ENCODE data around the gene CCR5. TPM values are rescaled to one million over a fixed set of nuclear protein-coding genes. Genes with fewer than 3 reads are reported as not detected.

Gene CCR5
- total RNA-seq, 1 experiment from 2014 or later = not detected

- H3K4me3 ChIP-seq (ENCODE audit: low read length) = peak overlapping the region; percentile 41; the same call in 1 of the 2 replicates
- H3K9me2 ChIP-seq (replicated peaks; ENCODE audit: low read length) = no peaks in the 10 kb centered on the region
- H3K9ac ChIP-seq (ENCODE audit: low read length) = peak overlapping the region; percentile 79
- no peaks in the 10 kb centered on the region for H3K9me3 ChIP-seq (ENCODE audit: low read length)
- H3K79me2 ChIP-seq (ENCODE audit: low read length) = no peaks in the 10 kb centered on the region
- CTCF ChIA-PET = no interaction called here
- peak overlapping the region; percentile 95 for H3K27ac ChIP-seq (ENCODE audit: low read length)
- H3K4me1 ChIP-seq (ENCODE audit: insufficient read depth, low read length) = peaks cover 42% of the 10 kb centered on the region
- intact Hi-C loops (cut with micrococcal nuclease) = loop anchor here (2.0 to 5.0 kb wide), 2 partner anchors 17 to 287 kb away; partner anchors contain the start of gene ALS2CL
- DNase-seq (peak; percentile 66), ATAC-seq (peak; percentile 45)
- H4K20me1 ChIP-seq (ENCODE audit: low read length) = no peaks in the 10 kb centered on the region
- POLR2A ChIA-PET (ENCODE audit: unreplicated experiment) = no interaction called here
- no peaks in the 10 kb centered on the region for H3K27me3 ChIP-seq (ENCODE audit: low read length)
- BruUV-seq (replicated peaks) = no TSS peak
- H3F3A ChIP-seq (ENCODE audit: low read length, unreplicated experiment) = no peaks in the 10 kb centered on the region
- H2AFZ ChIP-seq (ENCODE audit: low read length) = peak overlapping the region; percentile 63
- H3K36me3 ChIP-seq (ENCODE audit: low read depth, low read length) = no peaks in the 10 kb centered on the region
- TF ChIP-seq CTCF (conservative IDR thresholded peaks at IDR 0.05; ENCODE audit: low read depth, low read length) (no peak), EZH2 (IDR thresholded peaks at IDR 0.05; ENCODE audit: low read length, unreplicated experiment) (no peak), EZH2phosphoT487 (IDR thresholded peaks at IDR 0.05; ENCODE audit: borderline replicate concordance, low read length) (no peak)
- peak overlapping the region; percentile 86 for H3K4me2 ChIP-seq (ENCODE audit: low read length)
Measured at GRCh38 chr3:46405301-46406019, 34.7 kb downstream of the CCR5 start.

GRCh38 chr3:46406443-46406787, 35.7 kb downstream of the CCR5 start:
- DNase-seq = no peak
- ChIA-PET CTCF (interaction anchor here (1.3 kb wide), 1 partner anchor 191 kb away, joined by 4 read pairs; no protein-coding TSS in a partner anchor), POLR2A (ENCODE audit: unreplicated experiment) (no interaction called here)
- BruUV-seq (replicated peaks) = no TSS peak
- H3K4me1 ChIP-seq (ENCODE audit: insufficient read depth, low read length) = peaks cover 41% of the 10 kb centered on the region
- no peak for ATAC-seq
- H4K20me1 ChIP-seq (ENCODE audit: low read length) = no peaks in the 10 kb centered on the region
- H3K79me2 ChIP-seq (ENCODE audit: low read length) = no peaks in the 10 kb centered on the region
- TF ChIP-seq EZH2 (IDR thresholded peaks at IDR 0.05; ENCODE audit: low read length, unreplicated experiment) (no peak), EZH2phosphoT487 (IDR thresholded peaks at IDR 0.05; ENCODE audit: borderline replicate concordance, low read length) (no peak), CTCF (conservative IDR thresholded peaks at IDR 0.05; ENCODE audit: low read depth, low read length) (no peak)
- H3K27me3 ChIP-seq (ENCODE audit: low read length) = no peaks in the 10 kb centered on the region
- H3K9ac ChIP-seq (ENCODE audit: low read length) = peak overlapping the region; percentile 79
- no peaks in the 10 kb centered on the region for H3K9me2 ChIP-seq (replicated peaks; ENCODE audit: low read length)
- H3K4me3 ChIP-seq (ENCODE audit: low read length) = 0 out of 2 replicates have a peak overlapping the region, but pooled peaks have one; percentile 63
- peak overlapping the region; percentile 95 for H3K27ac ChIP-seq (ENCODE audit: low read length)
- H3K4me2 ChIP-seq (ENCODE audit: low read length) = peak overlapping the region; percentile 86
- intact Hi-C loops (cut with micrococcal nuclease) = loop anchor here (2.0 to 5.0 kb wide), 2 partner anchors 16 to 286 kb away; partner anchors contain the start of gene ALS2CL
- H3F3A ChIP-seq (ENCODE audit: low read length, unreplicated experiment) = no peaks in the 10 kb centered on the region
- peak overlapping the region; percentile 74 for H2AFZ ChIP-seq (ENCODE audit: low read length)
- no peaks in the 10 kb centered on the region for H3K9me3 ChIP-seq (ENCODE audit: low read length)
- no peaks in the 10 kb centered on the region for H3K36me3 ChIP-seq (ENCODE audit: low read depth, low read length)
